HepG2 (cell line): ENCODE measurements around the gene DACT2.

Experiments used
- GABPA ChIP-seq, 2 experiments: IDR thresholded peaks; 2 replicates each; pipeline ENCODE4 v1.6.1; 2011 to 2016; ENCODE audit warnings: low read depth in 2 of 2, low read length in 1 of 2, missing biosample characterization in 1 of 2, missing genetic modification characterization in 1 of 2
- MEIS2 ChIP-seq: sonication (generic); formaldehyde crosslinking; IDR thresholded peaks from 2 replicates; pipeline ENCODE4 v1.9.0; 2021; ENCODE audit warnings: mild to moderate bottlenecking, missing genetic modification reagents
- MYNN ChIP-seq: sonication (generic); formaldehyde crosslinking; IDR thresholded peaks from 2 replicates; pipeline ENCODE4 v1.4.0; 2020; ENCODE audit warnings: mild to moderate bottlenecking, low read depth, missing genetic modification reagents
- ZFP82 ChIP-seq: sonication (generic); formaldehyde crosslinking; IDR thresholded peaks from 2 replicates; pipeline ENCODE4 v1.5.1; 2020; ENCODE audit warnings: mild to moderate bottlenecking, missing genetic modification reagents, borderline replicate concordance
- TF ChIP-seq, protein P1 (sequence below): sonication (generic); formaldehyde crosslinking; IDR thresholded peaks from 2 replicates; pipeline ENCODE4 v1.5.0; 2020; ENCODE audit warnings: mild to moderate bottlenecking, missing genetic modification reagents
- TF ChIP-seq, protein P2 (sequence below): IDR thresholded peaks from 2 replicates; pipeline ENCODE4 v1.6.1; 2012; ENCODE audit warnings: inconsistent platforms

DNA sequence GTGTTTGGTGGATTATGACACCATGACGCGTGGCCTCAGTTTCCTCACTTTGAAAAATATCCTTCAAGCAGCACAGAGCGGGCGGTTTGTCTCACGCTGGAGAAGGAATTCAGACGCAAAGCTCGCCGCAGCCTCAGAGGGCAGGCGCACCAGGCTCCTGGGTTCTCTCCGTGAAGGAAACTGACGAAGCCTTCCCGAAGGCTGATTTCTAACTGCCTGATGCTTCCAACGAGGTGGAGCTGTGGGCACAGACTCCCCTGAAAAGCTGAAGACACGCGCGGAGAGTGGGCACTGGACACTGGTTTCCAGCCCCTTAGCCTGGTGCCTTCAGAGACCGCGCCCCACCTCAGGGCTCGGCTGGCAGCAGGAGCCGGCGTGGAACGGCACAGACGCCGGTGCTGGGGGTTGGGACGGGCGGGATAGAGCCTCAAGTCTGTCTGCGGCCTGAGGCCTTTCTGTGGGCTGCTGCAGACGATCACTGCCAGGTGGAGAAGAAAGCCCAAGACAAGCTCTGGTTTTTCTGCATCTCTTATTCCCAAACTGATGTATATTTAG lies 56.1 kb downstream of the DACT2 start:
- TF ChIP-seq, protein P1, sequence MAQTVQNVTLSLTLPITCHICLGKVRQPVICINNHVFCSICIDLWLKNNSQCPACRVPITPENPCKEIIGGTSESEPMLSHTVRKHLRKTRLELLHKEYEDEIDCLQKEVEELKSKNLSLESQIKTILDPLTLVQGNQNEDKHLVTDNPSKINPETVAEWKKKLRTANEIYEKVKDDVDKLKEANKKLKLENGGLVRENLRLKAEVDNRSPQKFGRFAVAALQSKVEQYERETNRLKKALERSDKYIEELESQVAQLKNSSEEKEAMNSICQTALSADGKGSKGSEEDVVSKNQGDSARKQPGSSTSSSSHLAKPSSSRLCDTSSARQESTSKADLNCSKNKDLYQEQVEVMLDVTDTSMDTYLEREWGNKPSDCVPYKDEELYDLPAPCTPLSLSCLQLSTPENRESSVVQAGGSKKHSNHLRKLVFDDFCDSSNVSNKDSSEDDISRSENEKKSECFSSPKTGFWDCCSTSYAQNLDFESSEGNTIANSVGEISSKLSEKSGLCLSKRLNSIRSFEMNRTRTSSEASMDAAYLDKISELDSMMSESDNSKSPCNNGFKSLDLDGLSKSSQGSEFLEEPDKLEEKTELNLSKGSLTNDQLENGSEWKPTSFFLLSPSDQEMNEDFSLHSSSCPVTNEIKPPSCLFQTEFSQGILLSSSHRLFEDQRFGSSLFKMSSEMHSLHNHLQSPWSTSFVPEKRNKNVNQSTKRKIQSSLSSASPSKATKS (CRISPR knock-in tag): no peak
- TF ChIP-seq GABPA (IDR thresholded peaks at IDR 0.05; ENCODE audit: low read depth, low read length) (no peak), GABPA (CRISPR knock-in tag; IDR thresholded peaks at IDR 0.05; ENCODE audit: low read depth) (no peak), MYNN (CRISPR knock-in tag) (no peak), MEIS2 (CRISPR knock-in tag) (no peak), ZFP82 (CRISPR knock-in tag) (no peak)
- TF ChIP-seq, protein P2, sequence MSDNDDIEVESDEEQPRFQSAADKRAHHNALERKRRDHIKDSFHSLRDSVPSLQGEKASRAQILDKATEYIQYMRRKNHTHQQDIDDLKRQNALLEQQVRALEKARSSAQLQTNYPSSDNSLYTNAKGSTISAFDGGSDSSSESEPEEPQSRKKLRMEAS: no peak
